Natural killer cell (primary cell): ENCODE results near the gene NKD1. TPM values are rescaled to one million over a fixed set of nuclear protein-coding genes. Genes with fewer than 3 reads are reported as not detected.

Experiments used
- ATAC-seq, 3 donors: fragments of 150-1000 bp in 2 of 3; fragments of 200-7000 bp in 1 of 3; cut with Tn5 transposase; 1 replicate in 1 of 3; 2 replicates in 2 of 3; pipeline ENCODE4 v1.10.0; 2021; ENCODE audit warnings: mild to moderate bottlenecking in 2 of 3, moderate library complexity in 2 of 3
- DNase-seq, 2 donors: peaks; one replicate each; pipeline versions ENCODE4 v3.0.0 to v3.0.0-alpha.2; 2013 to 2021; ENCODE audit warnings: mixed read lengths in 1 of 2
- H3K27ac ChIP-seq: one replicate; pipeline ENCODE4 v1.5.1; 2013; ENCODE audit warnings: mild to moderate bottlenecking, low read length
- H3K27me3 ChIP-seq: one replicate; pipeline ENCODE4 v1.6.1; 2013; ENCODE audit warnings: low read length; ENCODE audit not compliant: control insufficient read depth, insufficient read depth
- H3K36me3 ChIP-seq: one replicate; pipeline ENCODE4 v1.6.1; 2013; ENCODE audit warnings: low read length; ENCODE audit not compliant: control insufficient read depth, insufficient read depth
- H3K4me1 ChIP-seq: one replicate; pipeline ENCODE4 v1.6.1; 2013; ENCODE audit warnings: low read length; ENCODE audit not compliant: control insufficient read depth, insufficient read depth
- H3K4me3 ChIP-seq: one replicate; pipeline ENCODE4 v1.5.1; 2013; ENCODE audit warnings: low read length
- H3K9me3 ChIP-seq: one replicate; pipeline ENCODE4 v1.6.1; 2013; ENCODE audit warnings: low read length; ENCODE audit not compliant: control insufficient read depth, insufficient read depth
- H3K27ac Mint-ChIP-seq, 2 donors: one replicate each; pipeline ENCODE4 v1.8.0; 2022; ENCODE audit warnings: mild to moderate bottlenecking in 2 of 2, mixed read lengths in 2 of 2, moderate library complexity in 1 of 2
- H3K27me3 Mint-ChIP-seq, 2 donors: one replicate each; pipeline ENCODE4 v1.8.0; 2022; ENCODE audit warnings: low read depth in 2 of 2, mixed read lengths in 2 of 2
- H3K36me3 Mint-ChIP-seq: one replicate; pipeline ENCODE4 v1.8.0; 2022; ENCODE audit warnings: mixed read lengths
- H3K4me1 Mint-ChIP-seq, 2 donors: one replicate each; pipeline ENCODE4 v1.8.0; 2022; ENCODE audit warnings: mixed read lengths in 2 of 2
- H3K4me3 Mint-ChIP-seq: one replicate; pipeline ENCODE4 v1.8.0; 2022; ENCODE audit warnings: mild to moderate bottlenecking, moderate library complexity, mixed read lengths
- H3K9me3 Mint-ChIP-seq, 2 donors: one replicate each; pipeline ENCODE4 v1.8.0; 2022; ENCODE audit warnings: mixed read lengths in 2 of 2
- WGBS: methylation state at CpG from one replicate; pipeline ENCODE4 v1.1.7; 2013; ENCODE audit warnings: missing lambda C conversion rate; ENCODE audit not compliant: insufficient coverage; 5-methylcytosine and 5-hydroxymethylcytosine counted together
- intact Hi-C: fragments of 100-400 bp; cut with micrococcal nuclease; formaldehyde crosslinking; loops from one replicate; pipeline ENCODE4 v1.14.2; 2022
- total RNA-seq, 4 donors: library from RNA; stranded (reverse); fragments of 120-200 nt in 1 of 4; gene quantifications; one replicate each; pipeline versions ENCODE4 v1.2.3 to v1.2.4, GENCODE V29; 2013 to 2022
- TF ChIP-seq, protein P1 (sequence below): fragments of 200-600 bp; IDR thresholded peaks from one replicate; pipeline ENCODE4 v1.8.0; 2022; ENCODE audit warnings: antibody characterized with exemption

The NKD1 gene
- total RNA-seq, 3 donors from 2014 or later (not counting 1 experiment from before 2014, with no cell fraction given) = 0.75 to 1.5 (median 1.0) TPM

DNA sequence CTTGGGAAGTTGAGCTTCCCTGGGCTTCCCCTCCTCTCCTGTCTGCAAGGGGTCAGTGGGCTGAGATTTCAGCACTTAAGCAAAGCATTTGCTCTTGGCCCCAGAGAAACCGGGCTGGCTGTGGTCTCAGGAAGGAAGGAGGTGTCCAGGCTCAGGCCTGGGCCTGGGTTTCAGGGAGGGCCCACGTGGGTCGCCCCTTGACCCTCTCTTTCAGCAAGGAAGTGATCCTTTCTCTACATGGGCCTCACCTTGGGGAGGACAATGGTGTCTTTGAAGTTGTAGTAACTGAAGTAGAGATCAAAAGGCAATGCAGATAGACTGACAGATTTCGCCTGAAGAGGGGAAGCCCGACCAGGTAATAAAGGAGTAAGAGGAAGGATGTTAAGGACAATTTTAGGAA lies 147.9 kb downstream of the NKD1 start:
- no peak for ATAC-seq

DNA sequence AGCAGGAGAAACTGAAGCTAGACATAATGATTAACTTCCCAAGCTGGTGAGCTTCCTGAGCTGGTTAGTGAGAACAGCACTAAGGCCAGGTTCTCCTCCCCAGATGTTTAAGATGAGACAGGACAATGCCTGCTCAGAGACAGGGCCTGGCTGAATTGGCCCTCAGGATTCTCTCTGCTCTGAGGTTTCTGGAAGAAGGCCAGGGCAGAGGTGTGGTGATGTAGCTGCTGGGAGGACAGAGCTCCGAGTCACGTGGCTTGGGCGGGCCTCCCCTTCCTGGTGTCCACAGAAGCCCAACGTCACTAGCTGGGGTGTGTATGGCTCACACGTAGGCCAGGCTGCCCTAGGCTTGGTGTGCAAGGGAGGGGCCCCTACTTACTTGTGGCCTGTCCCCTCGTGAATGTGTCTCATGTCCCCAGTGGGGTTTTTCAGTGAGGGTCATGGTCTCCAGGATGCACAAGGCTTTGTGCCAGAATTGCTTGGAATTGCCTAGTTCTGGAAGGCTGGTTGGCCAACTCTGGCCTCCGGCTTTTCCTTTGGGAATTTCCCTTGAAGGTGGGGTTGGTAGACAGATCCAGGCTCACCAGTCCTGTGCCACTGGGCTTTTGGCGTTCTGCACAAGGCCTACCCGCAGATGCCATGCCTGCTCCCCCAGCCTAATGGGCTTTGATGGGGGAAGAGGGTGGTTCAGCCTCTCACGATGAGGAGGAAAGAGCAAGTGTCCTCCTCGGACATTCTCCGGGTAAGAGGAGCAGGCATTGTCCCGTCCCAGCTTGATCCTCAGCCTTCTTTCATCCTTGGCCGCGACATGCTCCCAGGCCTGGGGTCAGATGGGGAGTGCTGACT lies 148.6 kb downstream of the NKD1 start:
- peaks cover 0 to 19% of the 10 kb centered on the region in 2 donors for H3K27me3 Mint-ChIP-seq
- no peak overlapping the region for H3K4me3 ChIP-seq
- no peaks in the 10 kb centered on the region for H3K36me3 Mint-ChIP-seq
- no peaks in the 10 kb centered on the region for H3K36me3 ChIP-seq
- H3K4me1 Mint-ChIP-seq = peaks cover 45 to 53% of the 10 kb centered on the region in 2 donors
- no peaks in the 10 kb centered on the region for H3K9me3 ChIP-seq
- WGBS = 64% methylated on average over 15 of the region's 15 CpGs
- peak overlapping the region; percentile 64 for H3K4me3 Mint-ChIP-seq
- TF ChIP-seq, protein P1, sequence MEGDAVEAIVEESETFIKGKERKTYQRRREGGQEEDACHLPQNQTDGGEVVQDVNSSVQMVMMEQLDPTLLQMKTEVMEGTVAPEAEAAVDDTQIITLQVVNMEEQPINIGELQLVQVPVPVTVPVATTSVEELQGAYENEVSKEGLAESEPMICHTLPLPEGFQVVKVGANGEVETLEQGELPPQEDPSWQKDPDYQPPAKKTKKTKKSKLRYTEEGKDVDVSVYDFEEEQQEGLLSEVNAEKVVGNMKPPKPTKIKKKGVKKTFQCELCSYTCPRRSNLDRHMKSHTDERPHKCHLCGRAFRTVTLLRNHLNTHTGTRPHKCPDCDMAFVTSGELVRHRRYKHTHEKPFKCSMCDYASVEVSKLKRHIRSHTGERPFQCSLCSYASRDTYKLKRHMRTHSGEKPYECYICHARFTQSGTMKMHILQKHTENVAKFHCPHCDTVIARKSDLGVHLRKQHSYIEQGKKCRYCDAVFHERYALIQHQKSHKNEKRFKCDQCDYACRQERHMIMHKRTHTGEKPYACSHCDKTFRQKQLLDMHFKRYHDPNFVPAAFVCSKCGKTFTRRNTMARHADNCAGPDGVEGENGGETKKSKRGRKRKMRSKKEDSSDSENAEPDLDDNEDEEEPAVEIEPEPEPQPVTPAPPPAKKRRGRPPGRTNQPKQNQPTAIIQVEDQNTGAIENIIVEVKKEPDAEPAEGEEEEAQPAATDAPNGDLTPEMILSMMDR = no peak
- intact Hi-C loops = no loop called here
- no peaks in the 10 kb centered on the region for H3K9me3 Mint-ChIP-seq
- ATAC-seq (peak; percentile 69 to 80 (median 76)), DNase-seq (peak; percentile 53 to 83)
- no peaks in the 10 kb centered on the region for H3K27me3 ChIP-seq
- peak overlapping the region; percentile 86 to 95 for H3K27ac Mint-ChIP-seq
- H3K27ac ChIP-seq = peak overlapping the region; percentile 86
- peaks cover 72% of the 10 kb centered on the region for H3K4me1 ChIP-seq

More for the DNA sequence above, 147.9 kb downstream of the NKD1 start:
- H3K36me3 ChIP-seq = no peaks in the 10 kb centered on the region
- peak in 1 of 2 donors; percentile 43 for DNase-seq
- 63% methylated on average over 4 of the region's 5 CpGs for WGBS
- H3K4me1 Mint-ChIP-seq = peaks cover 45 to 53% of the 10 kb centered on the region in 2 donors
- H3K36me3 Mint-ChIP-seq = no peaks in the 10 kb centered on the region
- no peaks in the 10 kb centered on the region for H3K9me3 Mint-ChIP-seq
- intact Hi-C loops = no loop called here
- H3K9me3 ChIP-seq = no peaks in the 10 kb centered on the region
- H3K27me3 Mint-ChIP-seq = peaks cover 0 to 19% of the 10 kb centered on the region in 2 donors
- H3K27me3 ChIP-seq = no peaks in the 10 kb centered on the region
- H3K4me3 Mint-ChIP-seq = peak overlapping the region; percentile 64
- H3K4me1 ChIP-seq = peaks cover 72% of the 10 kb centered on the region
- TF ChIP-seq, protein P1 = no peak
- no peak overlapping the region for H3K4me3 ChIP-seq
- peak overlapping the region; percentile 86 to 95 for H3K27ac Mint-ChIP-seq
- peak overlapping the region; percentile 86 for H3K27ac ChIP-seq

DNA sequence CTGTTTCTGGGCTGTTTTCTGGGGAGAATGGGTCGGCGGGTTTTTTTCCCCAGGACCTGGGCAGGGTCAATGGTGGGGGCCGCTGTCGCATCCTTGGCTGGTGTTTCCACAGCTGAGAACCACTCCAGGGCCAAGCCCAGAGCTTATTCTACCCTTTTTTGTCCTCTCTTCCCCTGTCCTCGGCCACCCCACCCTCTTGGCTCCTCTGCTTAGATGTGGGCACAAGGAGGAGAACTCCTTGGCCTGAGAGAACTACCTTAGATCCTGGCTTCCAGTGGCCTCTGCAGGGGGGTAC lies 149.2 kb downstream of the NKD1 start:
- no peaks in the 10 kb centered on the region for H3K9me3 Mint-ChIP-seq
- intact Hi-C loops = no loop called here
- H3K9me3 ChIP-seq = no peaks in the 10 kb centered on the region
- H3K27me3 ChIP-seq = no peaks in the 10 kb centered on the region
- no peak overlapping the region for H3K4me3 ChIP-seq
- TF ChIP-seq, protein P1 = no peak
- DNase-seq = no peak
- ATAC-seq = no peak
- H3K4me1 Mint-ChIP-seq = peaks cover 43 to 52% of the 10 kb centered on the region in 2 donors
- H3K4me1 ChIP-seq = peaks cover 71% of the 10 kb centered on the region
- WGBS = 97% methylated on average over 5 of the region's 5 CpGs
- H3K4me3 Mint-ChIP-seq = peak overlapping the region; percentile 82
- H3K27me3 Mint-ChIP-seq = peaks cover 0 to 17% of the 10 kb centered on the region in 2 donors
- no peaks in the 10 kb centered on the region for H3K36me3 Mint-ChIP-seq
- H3K27ac Mint-ChIP-seq = peak overlapping the region; percentile 86 to 95
- H3K27ac ChIP-seq = peak overlapping the region; percentile 86
- H3K36me3 ChIP-seq = no peaks in the 10 kb centered on the region
